Measurements from ENCODE around the gene ARFIP1.

DNA sequence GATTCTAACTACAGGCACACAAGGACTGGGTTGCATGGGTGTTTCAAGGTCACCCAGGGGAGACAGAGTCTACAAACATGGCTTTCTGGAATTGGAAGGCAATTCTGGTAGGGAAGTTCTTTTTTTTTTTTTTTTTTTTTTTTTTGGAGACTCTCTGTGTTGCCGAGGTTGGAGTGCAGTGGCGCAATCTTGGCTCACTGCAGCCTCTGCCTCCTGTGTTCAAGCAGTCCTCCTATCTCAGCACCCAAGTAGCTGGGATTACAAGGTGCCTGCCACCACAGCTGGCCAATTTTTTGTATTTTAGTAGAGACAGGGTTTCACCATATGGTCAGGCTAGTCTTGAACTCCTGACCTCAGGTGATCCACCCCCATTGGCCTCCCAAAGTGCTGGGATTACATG, 140.1 kb downstream of the ARFIP1 start:
- TF ChIP-seq ZNF324 (tag by site-specific recombination; IDR thresholded peaks at IDR 0.05), result no peak
- no peak for TF ChIP-seq MZF1 (tag by site-specific recombination; IDR thresholded peaks at IDR 0.05; ENCODE audit: borderline replicate concordance)
- TF ChIP-seq ZNF114 (tag by site-specific recombination; IDR thresholded peaks at IDR 0.05), result no peak
- TF ChIP-seq, protein P1, sequence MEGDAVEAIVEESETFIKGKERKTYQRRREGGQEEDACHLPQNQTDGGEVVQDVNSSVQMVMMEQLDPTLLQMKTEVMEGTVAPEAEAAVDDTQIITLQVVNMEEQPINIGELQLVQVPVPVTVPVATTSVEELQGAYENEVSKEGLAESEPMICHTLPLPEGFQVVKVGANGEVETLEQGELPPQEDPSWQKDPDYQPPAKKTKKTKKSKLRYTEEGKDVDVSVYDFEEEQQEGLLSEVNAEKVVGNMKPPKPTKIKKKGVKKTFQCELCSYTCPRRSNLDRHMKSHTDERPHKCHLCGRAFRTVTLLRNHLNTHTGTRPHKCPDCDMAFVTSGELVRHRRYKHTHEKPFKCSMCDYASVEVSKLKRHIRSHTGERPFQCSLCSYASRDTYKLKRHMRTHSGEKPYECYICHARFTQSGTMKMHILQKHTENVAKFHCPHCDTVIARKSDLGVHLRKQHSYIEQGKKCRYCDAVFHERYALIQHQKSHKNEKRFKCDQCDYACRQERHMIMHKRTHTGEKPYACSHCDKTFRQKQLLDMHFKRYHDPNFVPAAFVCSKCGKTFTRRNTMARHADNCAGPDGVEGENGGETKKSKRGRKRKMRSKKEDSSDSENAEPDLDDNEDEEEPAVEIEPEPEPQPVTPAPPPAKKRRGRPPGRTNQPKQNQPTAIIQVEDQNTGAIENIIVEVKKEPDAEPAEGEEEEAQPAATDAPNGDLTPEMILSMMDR (tag by site-specific recombination; IDR thresholded peaks at IDR 0.05), result no peak
- TF ChIP-seq, protein P2, sequence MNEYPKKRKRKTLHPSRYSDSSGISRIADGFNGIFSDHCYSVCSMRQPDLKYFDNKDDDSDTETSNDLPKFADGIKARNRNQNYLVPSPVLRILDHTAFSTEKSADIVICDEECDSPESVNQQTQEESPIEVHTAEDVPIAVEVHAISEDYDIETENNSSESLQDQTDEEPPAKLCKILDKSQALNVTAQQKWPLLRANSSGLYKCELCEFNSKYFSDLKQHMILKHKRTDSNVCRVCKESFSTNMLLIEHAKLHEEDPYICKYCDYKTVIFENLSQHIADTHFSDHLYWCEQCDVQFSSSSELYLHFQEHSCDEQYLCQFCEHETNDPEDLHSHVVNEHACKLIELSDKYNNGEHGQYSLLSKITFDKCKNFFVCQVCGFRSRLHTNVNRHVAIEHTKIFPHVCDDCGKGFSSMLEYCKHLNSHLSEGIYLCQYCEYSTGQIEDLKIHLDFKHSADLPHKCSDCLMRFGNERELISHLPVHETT (tag by site-specific recombination; IDR thresholded peaks at IDR 0.05), result no peak
- no peak for TF ChIP-seq SETDB1 (IDR thresholded peaks at IDR 0.05; ENCODE audit: insufficient read length, low read length)
- TF ChIP-seq ZNF274 (IDR thresholded peaks at IDR 0.05; ENCODE audit: low read length), result no peak
- no peak for TF ChIP-seq ZNF274 (tag by site-specific recombination; IDR thresholded peaks at IDR 0.05; ENCODE audit: borderline replicate concordance)
- TF ChIP-seq ZNF560 (tag by site-specific recombination; IDR thresholded peaks at IDR 0.05; ENCODE audit: borderline replicate concordance), result no peak
- TF ChIP-seq, protein P3, sequence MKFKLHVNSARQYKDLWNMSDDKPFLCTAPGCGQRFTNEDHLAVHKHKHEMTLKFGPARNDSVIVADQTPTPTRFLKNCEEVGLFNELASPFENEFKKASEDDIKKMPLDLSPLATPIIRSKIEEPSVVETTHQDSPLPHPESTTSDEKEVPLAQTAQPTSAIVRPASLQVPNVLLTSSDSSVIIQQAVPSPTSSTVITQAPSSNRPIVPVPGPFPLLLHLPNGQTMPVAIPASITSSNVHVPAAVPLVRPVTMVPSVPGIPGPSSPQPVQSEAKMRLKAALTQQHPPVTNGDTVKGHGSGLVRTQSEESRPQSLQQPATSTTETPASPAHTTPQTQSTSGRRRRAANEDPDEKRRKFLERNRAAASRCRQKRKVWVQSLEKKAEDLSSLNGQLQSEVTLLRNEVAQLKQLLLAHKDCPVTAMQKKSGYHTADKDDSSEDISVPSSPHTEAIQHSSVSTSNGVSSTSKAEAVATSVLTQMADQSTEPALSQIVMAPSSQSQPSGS (tag by site-specific recombination; IDR thresholded peaks at IDR 0.05; ENCODE audit: low read depth), result no peak
- TF ChIP-seq ZFHX2 (tag by site-specific recombination; conservative IDR thresholded peaks at IDR 0.05), result no peak
- TF ChIP-seq, protein P4, sequence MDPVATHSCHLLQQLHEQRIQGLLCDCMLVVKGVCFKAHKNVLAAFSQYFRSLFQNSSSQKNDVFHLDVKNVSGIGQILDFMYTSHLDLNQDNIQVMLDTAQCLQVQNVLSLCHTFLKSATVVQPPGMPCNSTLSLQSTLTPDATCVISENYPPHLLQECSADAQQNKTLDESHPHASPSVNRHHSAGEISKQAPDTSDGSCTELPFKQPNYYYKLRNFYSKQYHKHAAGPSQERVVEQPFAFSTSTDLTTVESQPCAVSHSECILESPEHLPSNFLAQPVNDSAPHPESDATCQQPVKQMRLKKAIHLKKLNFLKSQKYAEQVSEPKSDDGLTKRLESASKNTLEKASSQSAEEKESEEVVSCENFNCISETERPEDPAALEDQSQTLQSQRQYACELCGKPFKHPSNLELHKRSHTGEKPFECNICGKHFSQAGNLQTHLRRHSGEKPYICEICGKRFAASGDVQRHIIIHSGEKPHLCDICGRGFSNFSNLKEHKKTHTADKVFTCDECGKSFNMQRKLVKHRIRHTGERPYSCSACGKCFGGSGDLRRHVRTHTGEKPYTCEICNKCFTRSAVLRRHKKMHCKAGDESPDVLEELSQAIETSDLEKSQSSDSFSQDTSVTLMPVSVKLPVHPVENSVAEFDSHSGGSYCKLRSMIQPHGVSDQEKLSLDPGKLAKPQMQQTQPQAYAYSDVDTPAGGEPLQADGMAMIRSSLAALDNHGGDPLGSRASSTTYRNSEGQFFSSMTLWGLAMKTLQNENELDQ (tag by site-specific recombination; IDR thresholded peaks at IDR 0.05; ENCODE audit: low read depth), result no peak
